Left ventricle myocardium inferior (tissue), 1 donor: ENCODE data around the gene USP1. TPM values are rescaled to one million over a fixed set of nuclear protein-coding genes. Genes with fewer than 3 reads are reported as not detected.

ENCODE experiments used
- DNase-seq: peaks from one replicate; pipeline ENCODE4 v3.0.0-alpha.2; 2020
- H3K27ac ChIP-seq: fragments of 200-600 bp; replicated peaks from 2 replicates; pipeline ENCODE4 v1.8.0; 2021
- H3K27me3 ChIP-seq: fragments of 200-600 bp; 2 replicates; pipeline ENCODE4 v1.8.0; 2021; ENCODE audit warnings: low read depth
- H3K36me3 ChIP-seq: fragments of 200-600 bp; 2 replicates; pipeline ENCODE4 v1.8.0; 2021
- H3K4me1 ChIP-seq: fragments of 200-600 bp; 2 replicates; pipeline ENCODE4 v1.8.0; 2021
- H3K4me3 ChIP-seq: fragments of 200-600 bp; 2 replicates; pipeline ENCODE4 v1.8.0; 2021; ENCODE audit warnings: mild to moderate bottlenecking, moderate library complexity
- H3K9me3 ChIP-seq: fragments of 200-600 bp; replicated peaks from 2 replicates; pipeline ENCODE4 v1.8.0; 2021
- intact Hi-C: fragments of 100-400 bp; cut with micrococcal nuclease; formaldehyde crosslinking; loops from one replicate; pipeline ENCODE4 v1.11.0; 2022
- total RNA-seq: library from RNA; stranded (reverse); fragmentation: NEBNext Ultra II Directional; extraction: Animal tissue kit (Norgen Biotek cat#: 25700); gene quantifications from one replicate; pipeline ENCODE4 v1.2.1, GENCODE V29; 2021
- TF ChIP-seq, protein P1 (sequence below): fragments of 200-600 bp; IDR thresholded peaks from 2 replicates; pipeline ENCODE4 v1.8.0; 2021; ENCODE audit warnings: antibody characterized with exemption, mild to moderate bottlenecking, borderline replicate concordance
- donor health status: DM: no; HTN: yes; CAD: no; lungs with severe emphysema.

USP1 gene
- total RNA-seq, 1 donor from 2014 or later, result 12.5 TPM

DNA sequence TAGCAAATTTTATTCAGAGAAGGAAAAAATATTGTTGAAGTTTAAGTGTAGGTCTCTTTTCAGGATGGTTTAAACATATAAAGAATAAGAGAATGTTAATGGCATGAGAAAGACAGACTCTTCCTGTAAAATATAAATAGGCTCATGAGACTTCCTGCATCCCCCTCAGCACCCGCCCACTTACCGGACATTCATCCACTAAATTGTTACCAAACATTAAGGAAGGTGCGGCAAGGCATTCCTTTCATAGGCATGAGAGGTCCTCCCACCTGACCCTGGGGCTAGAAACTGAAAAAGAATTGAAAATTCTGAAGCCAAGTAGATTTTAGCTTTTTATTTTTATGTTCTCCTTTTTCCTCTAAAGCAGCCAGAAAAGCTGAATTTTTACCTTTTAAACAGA, 10.6 kb upstream of the USP1 start:
- H3K27me3 ChIP-seq, result no peaks in the 10 kb centered on the region
- H3K4me1 ChIP-seq, result no peaks in the 10 kb centered on the region
- H3K4me3 ChIP-seq, result no peak overlapping the region
- TF ChIP-seq, protein P1, sequence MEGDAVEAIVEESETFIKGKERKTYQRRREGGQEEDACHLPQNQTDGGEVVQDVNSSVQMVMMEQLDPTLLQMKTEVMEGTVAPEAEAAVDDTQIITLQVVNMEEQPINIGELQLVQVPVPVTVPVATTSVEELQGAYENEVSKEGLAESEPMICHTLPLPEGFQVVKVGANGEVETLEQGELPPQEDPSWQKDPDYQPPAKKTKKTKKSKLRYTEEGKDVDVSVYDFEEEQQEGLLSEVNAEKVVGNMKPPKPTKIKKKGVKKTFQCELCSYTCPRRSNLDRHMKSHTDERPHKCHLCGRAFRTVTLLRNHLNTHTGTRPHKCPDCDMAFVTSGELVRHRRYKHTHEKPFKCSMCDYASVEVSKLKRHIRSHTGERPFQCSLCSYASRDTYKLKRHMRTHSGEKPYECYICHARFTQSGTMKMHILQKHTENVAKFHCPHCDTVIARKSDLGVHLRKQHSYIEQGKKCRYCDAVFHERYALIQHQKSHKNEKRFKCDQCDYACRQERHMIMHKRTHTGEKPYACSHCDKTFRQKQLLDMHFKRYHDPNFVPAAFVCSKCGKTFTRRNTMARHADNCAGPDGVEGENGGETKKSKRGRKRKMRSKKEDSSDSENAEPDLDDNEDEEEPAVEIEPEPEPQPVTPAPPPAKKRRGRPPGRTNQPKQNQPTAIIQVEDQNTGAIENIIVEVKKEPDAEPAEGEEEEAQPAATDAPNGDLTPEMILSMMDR, result no peak
- no peaks in the 10 kb centered on the region for H3K9me3 ChIP-seq
- DNase-seq, result no peak
- H3K27ac ChIP-seq, result no peak overlapping the region
- intact Hi-C loops, result no loop called here
- no peaks in the 10 kb centered on the region for H3K36me3 ChIP-seq

DNA sequence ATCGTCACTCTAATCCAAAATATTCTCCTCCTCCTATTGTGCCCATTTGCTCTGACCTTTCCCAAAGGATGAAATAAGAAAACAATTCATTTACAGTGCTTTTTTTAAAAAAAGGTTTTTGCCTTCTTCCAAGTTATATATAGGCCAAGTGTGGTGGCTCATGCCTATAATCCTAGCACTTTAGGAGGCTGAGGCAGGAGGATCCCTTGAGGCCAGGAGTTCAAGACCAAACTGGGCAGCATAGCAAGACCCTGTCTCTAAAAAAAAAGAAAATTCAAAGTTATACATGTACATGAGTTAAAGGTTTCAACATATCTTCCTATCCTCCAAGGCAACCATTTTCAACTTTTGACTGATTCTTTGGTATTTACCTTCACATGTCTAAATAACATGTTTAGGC, 10.1 kb upstream of the USP1 start:
- Histone ChIP-seq H3K27ac (no peak overlapping the region), H3K4me1 (no peaks in the 10 kb centered on the region), H3K4me3 (no peak overlapping the region), H3K9me3 (no peaks in the 10 kb centered on the region), H3K36me3 (no peaks in the 10 kb centered on the region), H3K27me3 (no peaks in the 10 kb centered on the region)
- TF ChIP-seq, protein P1, result no peak
- no peak for DNase-seq
- intact Hi-C loops, result no loop called here

GRCh38 chr1:62428351-62428750, 8.5 kb upstream of the USP1 start:
- intact Hi-C loops, result no loop called here
- H3K4me3 ChIP-seq, result no peak overlapping the region
- no peaks in the 10 kb centered on the region for H3K9me3 ChIP-seq
- no peaks in the 10 kb centered on the region for H3K4me1 ChIP-seq
- H3K27me3 ChIP-seq, result no peaks in the 10 kb centered on the region
- no peak for DNase-seq
- TF ChIP-seq, protein P1, result no peak
- H3K36me3 ChIP-seq, result no peaks in the 10 kb centered on the region
- H3K27ac ChIP-seq, result no peak overlapping the region

GRCh38 chr1:62429581-62429980, 7.3 kb upstream of the USP1 start:
- Histone ChIP-seq H3K27me3 (no peaks in the 10 kb centered on the region), H3K4me1 (no peaks in the 10 kb centered on the region), H3K36me3 (no peaks in the 10 kb centered on the region), H3K4me3 (no peak overlapping the region), H3K9me3 (no peaks in the 10 kb centered on the region), H3K27ac (no peak overlapping the region)
- intact Hi-C loops, result no loop called here
- TF ChIP-seq, protein P1, result no peak
- DNase-seq, result no peak

DNA sequence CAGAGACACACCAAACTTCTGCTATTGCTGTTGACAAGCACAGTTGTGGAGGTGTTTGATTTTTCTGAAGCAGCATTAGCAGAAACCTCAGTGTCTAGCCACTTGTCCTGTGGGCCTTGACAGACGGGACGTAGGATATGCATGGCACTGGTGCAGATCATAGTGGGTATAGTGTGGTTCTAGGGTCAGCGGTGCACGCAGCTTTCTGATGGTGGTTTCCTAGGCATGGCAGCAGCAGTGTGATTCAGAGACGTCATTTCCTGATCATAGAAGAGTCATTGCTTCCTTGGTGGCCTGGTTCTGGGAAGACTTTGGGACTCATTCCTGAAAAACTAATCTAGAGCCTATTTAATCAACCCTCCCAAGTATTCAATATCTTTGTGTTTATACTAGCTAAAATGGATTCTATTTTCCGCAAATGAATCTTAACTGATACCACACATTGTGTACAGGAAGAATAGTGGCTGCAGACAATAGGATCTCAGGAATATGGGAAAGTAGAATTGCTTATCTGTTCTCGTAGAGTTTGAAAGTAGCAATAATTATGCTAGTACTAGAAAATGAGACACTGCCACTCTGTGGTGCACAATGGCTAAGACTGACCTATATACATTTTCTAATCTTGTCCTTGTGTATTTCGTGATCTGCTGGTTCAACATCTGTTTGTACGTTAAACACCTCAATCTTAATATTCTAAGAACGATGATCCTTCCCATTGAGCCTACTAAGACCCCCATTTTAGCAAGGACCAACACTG, 2.8 kb upstream of the USP1 start:
- Histone ChIP-seq H3K4me1 (peaks cover 35% of the 10 kb centered on the region), H3K36me3 (no peaks in the 10 kb centered on the region), H3K9me3 (no peaks in the 10 kb centered on the region), H3K27ac (no peak overlapping the region), H3K4me3 (no peak overlapping the region), H3K27me3 (no peaks in the 10 kb centered on the region)
- intact Hi-C loops, result no loop called here
- TF ChIP-seq, protein P1, result no peak
- DNase-seq, result no peak
